Neural cell (in vitro differentiated cells): ENCODE results near the gene PGBD5.

Experiments
- EP300 ChIP-seq: fragments of 450-650 bp; conservative IDR thresholded peaks from 2 replicates; pipeline ENCODE4 v1.6.1; 2014; ENCODE audit warnings: antibody characterized with exemption, mild to moderate bottlenecking, moderate library complexity; ENCODE audit not compliant: poor library complexity, severe bottlenecking
- POLR2AphosphoS5 ChIP-seq: IDR thresholded peaks from 2 replicates; pipeline ENCODE4 v1.6.1; 2012
- SMC3 ChIP-seq: fragments of 450-650 bp; conservative IDR thresholded peaks from 2 replicates; pipeline ENCODE4 v1.6.1; 2014; ENCODE audit warnings: antibody characterized with exemption, mild to moderate bottlenecking, moderate library complexity; ENCODE audit not compliant: poor library complexity
- TF ChIP-seq, protein P1 (sequence below): fragments of 450-650 bp; IDR thresholded peaks from 2 replicates; pipeline ENCODE4 v1.5.1; 2014; ENCODE audit warnings: antibody characterized with exemption, mild to moderate bottlenecking, moderate library complexity; ENCODE audit not compliant: poor library complexity, severe bottlenecking
- TF ChIP-seq, protein P2 (sequence below): IDR thresholded peaks from 2 replicates; pipeline ENCODE4 v1.6.1; 2012; ENCODE audit warnings: borderline replicate concordance

DNA sequence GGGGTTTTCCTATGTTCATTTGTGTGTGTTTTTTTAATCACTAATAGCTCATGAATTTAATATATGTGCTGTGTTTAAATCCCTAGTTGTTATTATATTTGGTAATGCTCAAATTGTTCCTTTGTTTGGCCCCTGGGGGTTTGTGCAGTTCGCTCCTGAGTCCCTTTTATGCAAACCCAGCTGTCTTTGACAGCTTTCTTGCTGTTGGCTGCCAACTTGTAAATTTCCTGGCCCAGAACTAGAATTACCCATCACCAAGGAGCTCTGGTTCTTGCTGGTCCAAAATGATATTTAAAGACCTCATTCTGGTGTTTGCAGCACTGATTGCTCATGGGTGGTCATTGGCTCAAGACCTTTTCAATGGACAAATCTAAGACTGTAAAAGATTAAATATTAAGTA is 39.6 kb upstream of the PGBD5 start:
- TF ChIP-seq, protein P1, sequence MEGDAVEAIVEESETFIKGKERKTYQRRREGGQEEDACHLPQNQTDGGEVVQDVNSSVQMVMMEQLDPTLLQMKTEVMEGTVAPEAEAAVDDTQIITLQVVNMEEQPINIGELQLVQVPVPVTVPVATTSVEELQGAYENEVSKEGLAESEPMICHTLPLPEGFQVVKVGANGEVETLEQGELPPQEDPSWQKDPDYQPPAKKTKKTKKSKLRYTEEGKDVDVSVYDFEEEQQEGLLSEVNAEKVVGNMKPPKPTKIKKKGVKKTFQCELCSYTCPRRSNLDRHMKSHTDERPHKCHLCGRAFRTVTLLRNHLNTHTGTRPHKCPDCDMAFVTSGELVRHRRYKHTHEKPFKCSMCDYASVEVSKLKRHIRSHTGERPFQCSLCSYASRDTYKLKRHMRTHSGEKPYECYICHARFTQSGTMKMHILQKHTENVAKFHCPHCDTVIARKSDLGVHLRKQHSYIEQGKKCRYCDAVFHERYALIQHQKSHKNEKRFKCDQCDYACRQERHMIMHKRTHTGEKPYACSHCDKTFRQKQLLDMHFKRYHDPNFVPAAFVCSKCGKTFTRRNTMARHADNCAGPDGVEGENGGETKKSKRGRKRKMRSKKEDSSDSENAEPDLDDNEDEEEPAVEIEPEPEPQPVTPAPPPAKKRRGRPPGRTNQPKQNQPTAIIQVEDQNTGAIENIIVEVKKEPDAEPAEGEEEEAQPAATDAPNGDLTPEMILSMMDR = no peak
- TF ChIP-seq, protein P2, sequence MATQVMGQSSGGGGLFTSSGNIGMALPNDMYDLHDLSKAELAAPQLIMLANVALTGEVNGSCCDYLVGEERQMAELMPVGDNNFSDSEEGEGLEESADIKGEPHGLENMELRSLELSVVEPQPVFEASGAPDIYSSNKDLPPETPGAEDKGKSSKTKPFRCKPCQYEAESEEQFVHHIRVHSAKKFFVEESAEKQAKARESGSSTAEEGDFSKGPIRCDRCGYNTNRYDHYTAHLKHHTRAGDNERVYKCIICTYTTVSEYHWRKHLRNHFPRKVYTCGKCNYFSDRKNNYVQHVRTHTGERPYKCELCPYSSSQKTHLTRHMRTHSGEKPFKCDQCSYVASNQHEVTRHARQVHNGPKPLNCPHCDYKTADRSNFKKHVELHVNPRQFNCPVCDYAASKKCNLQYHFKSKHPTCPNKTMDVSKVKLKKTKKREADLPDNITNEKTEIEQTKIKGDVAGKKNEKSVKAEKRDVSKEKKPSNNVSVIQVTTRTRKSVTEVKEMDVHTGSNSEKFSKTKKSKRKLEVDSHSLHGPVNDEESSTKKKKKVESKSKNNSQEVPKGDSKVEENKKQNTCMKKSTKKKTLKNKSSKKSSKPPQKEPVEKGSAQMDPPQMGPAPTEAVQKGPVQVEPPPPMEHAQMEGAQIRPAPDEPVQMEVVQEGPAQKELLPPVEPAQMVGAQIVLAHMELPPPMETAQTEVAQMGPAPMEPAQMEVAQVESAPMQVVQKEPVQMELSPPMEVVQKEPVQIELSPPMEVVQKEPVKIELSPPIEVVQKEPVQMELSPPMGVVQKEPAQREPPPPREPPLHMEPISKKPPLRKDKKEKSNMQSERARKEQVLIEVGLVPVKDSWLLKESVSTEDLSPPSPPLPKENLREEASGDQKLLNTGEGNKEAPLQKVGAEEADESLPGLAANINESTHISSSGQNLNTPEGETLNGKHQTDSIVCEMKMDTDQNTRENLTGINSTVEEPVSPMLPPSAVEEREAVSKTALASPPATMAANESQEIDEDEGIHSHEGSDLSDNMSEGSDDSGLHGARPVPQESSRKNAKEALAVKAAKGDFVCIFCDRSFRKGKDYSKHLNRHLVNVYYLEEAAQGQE = no peak
- TF ChIP-seq SMC3 (no peak), POLR2AphosphoS5 (no peak), EP300 (no peak)
